ENCODE results near the gene DCAF6.

GRCh38 chr1:168035345-168035744 lies 98.9 kb downstream of the DCAF6 start:
- TF ChIP-seq CTCF (IDR thresholded peaks at IDR 0.05; ENCODE audit: insufficient read depth, low read length) (no peak), REST (IDR thresholded peaks at IDR 0.05; ENCODE audit: insufficient replicate concordance, low read depth) (no peak)
